Measurements from ENCODE around the gene LRRC8B.

GRCh38 chr1:89539128-89539527 is 14.5 kb downstream of the LRRC8B start:
- no peak for TF ChIP-seq CREB1 (IDR thresholded peaks at IDR 0.05)
- no peak for TF ChIP-seq CTCF (IDR thresholded peaks at IDR 0.05; ENCODE audit: control extremely low read depth in 1 of 3, insufficient read depth in 1 of 3, low read depth in 1 of 3, low read length in 3 of 3)
- TF ChIP-seq POLR2A (IDR thresholded peaks at IDR 0.05; ENCODE audit: control extremely low read depth in 1 of 2, low read depth in 2 of 2, low read length in 2 of 2): no peak

Measured in H1 (cell line).